C4-2B (cell line): ENCODE data around the gene KRT38.

Experiments used
- CTCF ChIP-seq: fragments of 450-650 bp; conservative IDR thresholded peaks from 2 replicates; pipeline ENCODE4 v1.5.1; 2017; ENCODE audit warnings: mild to moderate bottlenecking
- ZFX ChIP-seq: fragments of 450-650 bp; IDR thresholded peaks from 2 replicates; pipeline ENCODE4 v1.6.1; 2017

DNA sequence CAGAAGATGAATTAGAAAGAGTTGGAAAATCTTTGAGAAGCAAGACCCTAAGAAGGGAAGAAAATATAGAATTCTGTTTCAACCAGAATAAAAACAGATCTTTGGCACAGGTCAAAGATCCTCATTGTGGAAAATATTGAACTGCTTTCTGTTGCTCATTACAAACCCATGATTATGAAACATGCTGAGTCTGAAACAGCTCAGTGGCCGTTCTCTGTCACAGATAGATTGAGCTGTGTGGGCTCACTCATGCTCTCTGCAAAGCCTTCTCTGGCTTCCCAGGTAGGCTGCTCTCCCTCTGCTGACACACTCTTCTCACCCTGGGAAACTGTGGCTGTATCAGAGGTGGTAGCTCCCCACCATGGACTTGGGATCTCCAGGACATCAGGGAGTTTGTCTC is 3.4 kb upstream of the KRT38 start:
- TF ChIP-seq CTCF (no peak), ZFX (no peak)
